ENCODE data around the gene SAV1. TPM values are rescaled to one million over a fixed set of nuclear protein-coding genes. Genes with fewer than 3 reads are reported as not detected.

Gene SAV1
- total RNA-seq, 1 experiment from 2014 or later, result 53.0 TPM

DNA sequence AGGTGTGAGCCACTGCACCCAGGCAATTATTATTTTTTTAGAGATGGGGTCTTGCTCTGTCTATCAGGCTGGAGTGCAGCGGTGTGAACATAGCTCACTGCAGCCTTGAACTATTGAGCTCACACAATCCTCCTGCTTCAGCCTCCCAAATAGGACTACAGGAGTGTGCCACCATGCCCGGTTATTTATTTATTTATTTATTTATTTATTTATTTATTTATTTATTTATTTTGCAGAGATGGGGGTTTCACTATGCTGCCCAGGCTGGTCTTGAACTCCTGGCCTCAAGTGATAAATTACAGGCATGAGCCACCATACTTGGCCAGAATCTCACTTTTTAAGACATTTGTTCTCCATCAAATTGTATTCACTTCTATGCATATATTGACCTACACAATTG is 51.8 kb downstream of the SAV1 start:
- in situ Hi-C loops (cut with HindIII; ENCODE audit: low pct_unique_long_range_greater_than_20kb, low sequenced_read_pairs), result no loop called here
- no peak for DNase-seq (ENCODE audit: low read depth)

DNA sequence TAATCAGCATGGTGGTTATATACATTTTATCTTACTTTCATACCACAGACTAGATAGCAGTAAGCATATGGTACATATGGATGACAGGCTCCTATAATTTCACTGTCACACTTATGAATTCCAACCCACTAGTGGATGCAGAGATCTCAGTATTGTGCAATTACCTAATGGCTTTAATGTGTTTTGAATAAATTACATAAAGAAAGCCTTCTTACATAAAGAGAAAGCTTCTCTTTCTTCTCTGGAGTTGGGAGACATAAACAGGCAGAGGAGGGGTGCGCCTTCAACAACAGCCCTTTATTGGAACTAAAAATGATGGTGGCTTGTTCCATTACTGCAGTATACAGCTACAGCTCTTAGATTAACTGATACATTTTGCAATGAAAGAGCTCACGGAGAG is 52.6 kb downstream of the SAV1 start:
- no peak for DNase-seq (ENCODE audit: low read depth)
- in situ Hi-C loops (cut with HindIII; ENCODE audit: low pct_unique_long_range_greater_than_20kb, low sequenced_read_pairs), result no loop called here

DNA sequence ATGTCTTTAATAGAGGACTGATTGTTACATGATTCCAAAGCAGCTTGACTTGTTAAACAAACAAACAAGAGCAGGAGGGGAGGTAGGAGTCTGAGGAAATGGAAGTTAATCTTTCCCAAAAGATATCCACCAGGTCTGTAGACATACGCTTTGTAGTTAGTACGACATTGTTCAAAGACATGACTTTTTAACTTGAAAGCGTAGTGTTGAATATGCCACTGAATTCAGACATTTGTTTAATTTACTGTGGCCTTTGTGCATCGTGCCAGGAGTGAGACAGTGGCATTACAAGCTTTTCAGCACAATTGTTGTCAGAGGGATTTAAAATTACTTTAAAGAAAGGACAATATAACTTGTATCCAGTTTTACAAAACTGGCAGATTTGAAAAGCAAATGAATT is 53.0 kb downstream of the SAV1 start:
- in situ Hi-C loops (cut with HindIII; ENCODE audit: low pct_unique_long_range_greater_than_20kb, low sequenced_read_pairs), result no loop called here

DNA sequence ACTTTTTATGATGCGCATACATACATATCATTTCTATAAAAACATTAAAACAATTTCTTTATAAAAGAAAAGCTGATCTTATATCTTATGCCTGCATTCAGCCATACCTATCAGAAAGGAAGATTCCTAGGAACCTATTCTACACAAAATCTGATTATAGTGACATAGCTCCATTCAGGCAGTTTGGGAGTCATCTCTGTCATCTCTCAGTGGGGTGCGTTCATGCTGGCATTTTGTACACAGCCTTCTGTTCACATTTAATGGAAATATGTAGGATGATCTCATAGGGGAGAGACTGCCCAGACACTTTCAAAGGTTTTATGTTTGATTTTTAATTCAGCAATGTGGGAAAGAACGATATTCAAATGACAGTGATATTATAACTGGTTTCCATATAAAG is 55.3 kb downstream of the SAV1 start:
- in situ Hi-C loops (cut with HindIII; ENCODE audit: low pct_unique_long_range_greater_than_20kb, low sequenced_read_pairs), result no loop called here

More for the DNA sequence above, 53.0 kb downstream of the SAV1 start:
- DNase-seq (ENCODE audit: low read depth), result no peak

GRCh38 chr14:50610465-50610864 is 57.6 kb downstream of the SAV1 start:
- DNase-seq (ENCODE audit: low read depth), result no peak
- in situ Hi-C loops (cut with HindIII; ENCODE audit: low pct_unique_long_range_greater_than_20kb, low sequenced_read_pairs), result no loop called here

More for the DNA sequence above, 55.3 kb downstream of the SAV1 start:
- no peak for DNase-seq (ENCODE audit: low read depth)

- in situ Hi-C loops (cut with HindIII; ENCODE audit: low pct_unique_long_range_greater_than_20kb, low sequenced_read_pairs), result no loop called here
- no peak for DNase-seq (ENCODE audit: low read depth)
Observed at GRCh38 chr14:50608302-50608851, 59.7 kb downstream of the SAV1 start.

DNA sequence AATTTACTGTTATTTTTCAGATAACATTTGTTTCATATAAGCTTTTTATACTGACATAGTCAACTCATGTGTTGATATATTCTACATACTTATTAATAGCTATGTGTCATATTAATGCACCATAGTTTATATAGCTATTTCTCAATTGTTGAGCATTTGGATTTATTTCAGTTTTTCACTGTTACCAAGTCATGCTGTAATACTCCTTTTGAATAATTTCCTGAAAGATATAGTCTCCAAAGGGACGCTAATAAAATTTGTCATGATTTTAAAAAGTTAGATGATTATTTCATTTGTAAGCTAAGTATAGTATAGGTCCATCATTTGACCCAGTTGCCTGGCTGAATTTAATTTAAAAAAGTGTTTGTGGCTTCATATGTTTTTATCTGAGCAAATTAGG is 60.3 kb downstream of the SAV1 start:
- no peak for DNase-seq (ENCODE audit: low read depth)
- in situ Hi-C loops (cut with HindIII; ENCODE audit: low pct_unique_long_range_greater_than_20kb, low sequenced_read_pairs), result no loop called here

- no peak for DNase-seq (ENCODE audit: low read depth)
- in situ Hi-C loops (cut with HindIII; ENCODE audit: low pct_unique_long_range_greater_than_20kb, low sequenced_read_pairs), result no loop called here
Observed at GRCh38 chr14:50607181-50607580, 60.9 kb downstream of the SAV1 start.

- in situ Hi-C loops (cut with HindIII; ENCODE audit: low pct_unique_long_range_greater_than_20kb, low sequenced_read_pairs), result no loop called here
- DNase-seq (ENCODE audit: low read depth), result no peak
Observed at GRCh38 chr14:50606468-50606867, 61.6 kb downstream of the SAV1 start.

DNA sequence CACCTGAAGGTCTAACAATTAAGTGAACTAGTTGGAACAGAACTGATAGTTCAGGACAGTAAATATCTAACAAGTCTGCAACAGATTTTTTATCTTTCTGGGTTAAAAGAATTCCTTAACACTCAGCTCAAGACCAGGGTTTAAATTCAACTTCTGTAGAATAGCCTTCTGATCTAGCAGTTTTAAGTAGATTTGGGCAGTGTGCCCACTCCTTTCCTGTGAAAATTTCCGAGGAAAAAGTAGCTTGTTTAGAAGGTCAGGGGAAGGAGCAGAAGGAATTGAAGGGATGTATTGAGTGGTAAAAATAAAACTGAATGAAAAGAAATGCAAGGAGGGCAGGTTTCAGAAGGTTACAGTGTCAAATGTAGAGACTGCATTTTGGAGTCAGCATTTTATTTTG is 62.3 kb downstream of the SAV1 start:
- DNase-seq (ENCODE audit: low read depth), result no peak
- in situ Hi-C loops (cut with HindIII; ENCODE audit: low pct_unique_long_range_greater_than_20kb, low sequenced_read_pairs), result no loop called here

DNA sequence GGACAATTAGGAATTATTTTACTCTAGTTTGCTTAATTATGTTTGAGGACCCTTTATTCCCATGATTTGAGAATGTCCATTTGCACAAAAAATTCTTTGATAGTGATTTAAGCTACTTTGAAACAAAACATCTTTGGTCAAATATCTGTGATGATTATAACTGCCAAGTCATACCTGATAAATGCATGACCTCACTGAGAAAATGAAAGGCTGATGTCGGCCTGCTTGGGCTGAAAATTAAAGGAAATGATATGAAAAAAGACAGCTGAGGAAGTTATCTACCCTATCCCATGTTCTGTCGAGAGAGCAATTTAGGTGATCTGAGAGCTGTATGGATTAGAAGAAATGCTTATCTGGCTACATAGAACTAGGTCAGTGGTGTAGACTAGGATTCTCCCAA is 64.5 kb downstream of the SAV1 start:
- DNase-seq (ENCODE audit: low read depth), result no peak
- in situ Hi-C loops (cut with HindIII; ENCODE audit: low pct_unique_long_range_greater_than_20kb, low sequenced_read_pairs), result no loop called here

DNA sequence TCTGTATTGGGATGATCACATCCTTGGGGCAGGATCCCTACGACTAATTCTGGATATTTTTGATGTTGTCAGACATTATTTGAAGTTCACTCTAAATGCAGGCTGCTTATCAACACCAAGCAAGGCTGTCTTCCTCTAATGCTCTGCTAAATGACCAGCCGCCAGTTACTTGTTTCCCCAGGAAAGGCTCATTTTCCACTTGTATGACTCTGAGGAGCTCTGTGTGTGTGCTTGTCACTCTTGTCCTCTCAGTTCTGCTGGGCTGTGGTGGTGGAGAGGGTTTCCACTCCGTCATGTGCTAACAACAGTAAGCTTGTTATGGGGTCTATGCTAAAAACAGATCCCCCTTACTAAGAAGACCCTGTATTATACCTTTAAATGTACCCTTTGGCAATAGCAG is 66.1 kb downstream of the SAV1 start:
- in situ Hi-C loops (cut with HindIII; ENCODE audit: low pct_unique_long_range_greater_than_20kb, low sequenced_read_pairs), result no loop called here

GRCh38 chr14:50601394-50601793 is 66.7 kb downstream of the SAV1 start:
- DNase-seq (ENCODE audit: low read depth), result no peak
- in situ Hi-C loops (cut with HindIII; ENCODE audit: low pct_unique_long_range_greater_than_20kb, low sequenced_read_pairs), result no loop called here

More for the DNA sequence above, 66.1 kb downstream of the SAV1 start:
- DNase-seq (ENCODE audit: low read depth), result no peak

- in situ Hi-C loops (cut with HindIII; ENCODE audit: low pct_unique_long_range_greater_than_20kb, low sequenced_read_pairs), result no loop called here
- DNase-seq (ENCODE audit: low read depth), result peak; percentile 30
Observed at GRCh38 chr14:50600849-50601248, 67.3 kb downstream of the SAV1 start.

GRCh38 chr14:50599700-50600444 is 68.2 kb downstream of the SAV1 start:
- in situ Hi-C loops (cut with HindIII; ENCODE audit: low pct_unique_long_range_greater_than_20kb, low sequenced_read_pairs), result no loop called here
- DNase-seq (ENCODE audit: low read depth), result peak; percentile 67

GRCh38 chr14:50598765-50599164 is 69.3 kb downstream of the SAV1 start:
- in situ Hi-C loops (cut with HindIII; ENCODE audit: low pct_unique_long_range_greater_than_20kb, low sequenced_read_pairs), result no loop called here

GRCh38 chr14:50594577-50595316 is 73.4 kb downstream of the SAV1 start:
- in situ Hi-C loops (cut with HindIII; ENCODE audit: low pct_unique_long_range_greater_than_20kb, low sequenced_read_pairs), result no loop called here

More at GRCh38 chr14:50598765-50599164, 69.3 kb downstream of the SAV1 start:
- DNase-seq (ENCODE audit: low read depth), result no peak

GRCh38 chr14:50590464-50590863 is 77.6 kb downstream of the SAV1 start:
- in situ Hi-C loops (cut with HindIII; ENCODE audit: low pct_unique_long_range_greater_than_20kb, low sequenced_read_pairs), result no loop called here
- no peak for DNase-seq (ENCODE audit: low read depth)

More at GRCh38 chr14:50594577-50595316, 73.4 kb downstream of the SAV1 start:
- DNase-seq (ENCODE audit: low read depth), result no peak

All from Caki2 (cell line).